ENCODE results near the gene ECHDC3.

The ECHDC3 gene, protein sequence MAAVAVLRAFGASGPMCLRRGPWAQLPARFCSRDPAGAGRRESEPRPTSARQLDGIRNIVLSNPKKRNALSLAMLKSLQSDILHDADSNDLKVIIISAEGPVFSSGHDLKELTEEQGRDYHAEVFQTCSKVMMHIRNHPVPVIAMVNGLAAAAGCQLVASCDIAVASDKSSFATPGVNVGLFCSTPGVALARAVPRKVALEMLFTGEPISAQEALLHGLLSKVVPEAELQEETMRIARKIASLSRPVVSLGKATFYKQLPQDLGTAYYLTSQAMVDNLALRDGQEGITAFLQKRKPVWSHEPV

DNA sequence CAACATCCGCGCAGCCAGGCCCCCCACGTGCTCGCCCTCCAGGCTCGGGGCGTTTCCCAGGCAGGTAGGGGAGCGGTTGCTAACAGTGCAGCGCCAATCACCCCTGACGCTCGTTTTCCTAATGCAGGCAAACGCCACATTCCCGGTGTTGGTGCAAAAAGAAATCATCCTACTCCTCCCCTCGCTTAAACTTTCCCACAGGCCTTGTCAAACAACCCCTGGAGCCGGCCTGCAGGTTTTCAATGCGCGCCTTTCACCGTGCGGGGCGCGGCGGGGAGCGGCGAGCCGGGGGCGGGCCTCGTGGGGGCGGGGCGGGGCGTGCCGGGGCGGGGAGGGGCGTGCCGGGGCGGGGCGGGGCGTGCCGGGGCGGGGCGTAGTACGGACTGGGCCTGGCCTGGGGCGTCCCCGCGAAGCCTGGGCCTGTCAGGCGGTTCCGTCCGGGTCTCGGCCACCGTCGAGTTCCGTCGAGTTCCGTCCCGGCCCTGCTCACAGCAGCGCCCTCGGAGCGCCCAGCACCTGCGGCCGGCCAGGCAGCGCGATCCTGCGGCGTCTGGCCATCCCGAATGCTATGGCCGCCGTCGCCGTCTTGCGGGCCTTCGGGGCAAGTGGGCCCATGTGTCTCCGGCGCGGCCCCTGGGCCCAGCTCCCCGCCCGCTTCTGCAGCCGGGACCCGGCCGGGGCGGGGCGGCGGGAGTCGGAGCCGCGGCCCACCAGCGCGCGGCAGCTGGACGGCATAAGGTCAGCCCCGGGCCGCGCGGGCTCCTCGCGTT is at the start of gene ECHDC3:
Gene ECHDC3, plus strand, starts transcription at position 374 of the 770 bp plus-strand sequence. Its CDS starts 195 bp downstream, at position 569.
- TF ChIP-seq, protein P1, sequence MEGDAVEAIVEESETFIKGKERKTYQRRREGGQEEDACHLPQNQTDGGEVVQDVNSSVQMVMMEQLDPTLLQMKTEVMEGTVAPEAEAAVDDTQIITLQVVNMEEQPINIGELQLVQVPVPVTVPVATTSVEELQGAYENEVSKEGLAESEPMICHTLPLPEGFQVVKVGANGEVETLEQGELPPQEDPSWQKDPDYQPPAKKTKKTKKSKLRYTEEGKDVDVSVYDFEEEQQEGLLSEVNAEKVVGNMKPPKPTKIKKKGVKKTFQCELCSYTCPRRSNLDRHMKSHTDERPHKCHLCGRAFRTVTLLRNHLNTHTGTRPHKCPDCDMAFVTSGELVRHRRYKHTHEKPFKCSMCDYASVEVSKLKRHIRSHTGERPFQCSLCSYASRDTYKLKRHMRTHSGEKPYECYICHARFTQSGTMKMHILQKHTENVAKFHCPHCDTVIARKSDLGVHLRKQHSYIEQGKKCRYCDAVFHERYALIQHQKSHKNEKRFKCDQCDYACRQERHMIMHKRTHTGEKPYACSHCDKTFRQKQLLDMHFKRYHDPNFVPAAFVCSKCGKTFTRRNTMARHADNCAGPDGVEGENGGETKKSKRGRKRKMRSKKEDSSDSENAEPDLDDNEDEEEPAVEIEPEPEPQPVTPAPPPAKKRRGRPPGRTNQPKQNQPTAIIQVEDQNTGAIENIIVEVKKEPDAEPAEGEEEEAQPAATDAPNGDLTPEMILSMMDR (conservative IDR thresholded peaks at IDR 0.05; ENCODE audit: low read depth, low read length) = no peak
- Histone ChIP-seq H3K27ac (no peak within 1 kb of the TSS), H2AFZ (ENCODE audit: low read depth) (no peak within 1 kb of the TSS), H3K27me3 (ENCODE audit: insufficient read depth, low read depth) (no peaks in the 10 kb centered on the region), H3K4me1 (ENCODE audit: low read depth, poor library complexity, severe bottlenecking) (no peaks in the 10 kb centered on the region), H3K4me2 (no peak within 1 kb of the TSS), H3K79me2 (ENCODE audit: insufficient read depth, low read depth) (no peaks in the 10 kb centered on the region), H3K4me3 (IDR thresholded peaks at IDR 0.05; ENCODE audit: insufficient read depth, low read depth, low read length) (no peak within 1 kb of the TSS), H4K20me1 (ENCODE audit: insufficient read depth) (no peaks in the 10 kb centered on the region), H3K9ac (no peak within 1 kb of the TSS), H3K36me3 (ENCODE audit: insufficient read depth) (no peaks in the 10 kb centered on the region)

DNA sequence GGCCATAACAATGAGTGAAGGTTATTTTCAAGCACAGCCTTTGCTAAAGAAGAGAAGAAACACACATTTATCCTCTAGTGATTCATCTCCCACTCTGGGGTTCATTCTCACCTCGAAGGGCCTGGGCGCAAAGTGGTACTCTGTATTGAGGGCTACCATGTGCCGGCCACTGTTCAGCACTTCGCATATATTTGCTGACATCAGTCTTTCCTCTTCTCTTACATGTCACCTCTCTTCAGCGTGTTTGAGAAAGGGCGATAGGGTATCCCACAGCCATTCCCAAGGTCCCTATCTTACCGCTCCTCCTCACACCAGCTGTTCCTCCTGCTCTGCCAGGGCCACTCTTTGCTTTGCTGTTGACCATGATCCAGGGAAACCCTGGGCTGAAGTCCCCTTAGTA is 48.8 kb upstream of the ECHDC3 start:
- H2AFZ ChIP-seq (ENCODE audit: low read depth) = no peak overlapping the region
- H3K79me2 ChIP-seq (ENCODE audit: insufficient read depth, low read depth) = no peaks in the 10 kb centered on the region
- H3K4me2 ChIP-seq = no peak overlapping the region
- H3K27ac ChIP-seq = no peak overlapping the region
- no peak overlapping the region for H3K9ac ChIP-seq
- TF ChIP-seq, protein P1 (conservative IDR thresholded peaks at IDR 0.05; ENCODE audit: low read depth, low read length) = no peak
- H3K27me3 ChIP-seq (ENCODE audit: insufficient read depth, low read depth) = peaks cover 29% of the 10 kb centered on the region; the same call in 1 of the 2 replicates
- no peaks in the 10 kb centered on the region for H3K4me1 ChIP-seq (ENCODE audit: low read depth, poor library complexity, severe bottlenecking)
- H3K4me3 ChIP-seq (IDR thresholded peaks at IDR 0.05; ENCODE audit: insufficient read depth, low read depth, low read length) = no peak overlapping the region
- no peaks in the 10 kb centered on the region for H3K36me3 ChIP-seq (ENCODE audit: insufficient read depth)
- no peaks in the 10 kb centered on the region for H4K20me1 ChIP-seq (ENCODE audit: insufficient read depth)

DNA sequence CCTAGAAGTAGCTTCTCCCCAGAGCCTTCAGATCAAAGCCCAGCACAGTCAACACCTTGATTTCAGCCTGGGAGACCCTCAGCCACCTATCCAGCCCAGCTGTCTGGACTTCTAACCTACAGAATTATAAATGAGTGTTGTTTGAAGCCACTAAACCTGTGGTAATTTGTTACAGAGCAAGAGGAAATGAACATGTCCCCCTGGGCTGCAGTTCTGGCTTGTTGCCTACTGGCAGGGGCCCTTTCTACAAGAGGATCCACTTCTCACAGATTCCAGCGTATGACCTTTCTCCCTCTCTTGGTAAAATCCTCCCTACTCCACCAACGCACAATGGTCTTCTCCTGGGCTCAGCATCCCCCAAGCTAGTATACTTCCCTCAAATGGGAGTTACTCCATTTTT is 46.4 kb upstream of the ECHDC3 start:
- Histone ChIP-seq H3K79me2 (ENCODE audit: insufficient read depth, low read depth) (no peaks in the 10 kb centered on the region), H4K20me1 (ENCODE audit: insufficient read depth) (no peaks in the 10 kb centered on the region), H3K4me2 (no peak overlapping the region), H3K9ac (no peak overlapping the region), H3K4me3 (IDR thresholded peaks at IDR 0.05; ENCODE audit: insufficient read depth, low read depth, low read length) (no peak overlapping the region), H3K4me1 (ENCODE audit: low read depth, poor library complexity, severe bottlenecking) (no peaks in the 10 kb centered on the region), H3K36me3 (ENCODE audit: insufficient read depth) (no peaks in the 10 kb centered on the region), H3K27me3 (ENCODE audit: insufficient read depth, low read depth) (peaks cover 29% of the 10 kb centered on the region; the same call in 1 of the 2 replicates), H3K27ac (no peak overlapping the region), H2AFZ (ENCODE audit: low read depth) (no peak overlapping the region)
- TF ChIP-seq, protein P1 (conservative IDR thresholded peaks at IDR 0.05; ENCODE audit: low read depth, low read length) = no peak

DNA sequence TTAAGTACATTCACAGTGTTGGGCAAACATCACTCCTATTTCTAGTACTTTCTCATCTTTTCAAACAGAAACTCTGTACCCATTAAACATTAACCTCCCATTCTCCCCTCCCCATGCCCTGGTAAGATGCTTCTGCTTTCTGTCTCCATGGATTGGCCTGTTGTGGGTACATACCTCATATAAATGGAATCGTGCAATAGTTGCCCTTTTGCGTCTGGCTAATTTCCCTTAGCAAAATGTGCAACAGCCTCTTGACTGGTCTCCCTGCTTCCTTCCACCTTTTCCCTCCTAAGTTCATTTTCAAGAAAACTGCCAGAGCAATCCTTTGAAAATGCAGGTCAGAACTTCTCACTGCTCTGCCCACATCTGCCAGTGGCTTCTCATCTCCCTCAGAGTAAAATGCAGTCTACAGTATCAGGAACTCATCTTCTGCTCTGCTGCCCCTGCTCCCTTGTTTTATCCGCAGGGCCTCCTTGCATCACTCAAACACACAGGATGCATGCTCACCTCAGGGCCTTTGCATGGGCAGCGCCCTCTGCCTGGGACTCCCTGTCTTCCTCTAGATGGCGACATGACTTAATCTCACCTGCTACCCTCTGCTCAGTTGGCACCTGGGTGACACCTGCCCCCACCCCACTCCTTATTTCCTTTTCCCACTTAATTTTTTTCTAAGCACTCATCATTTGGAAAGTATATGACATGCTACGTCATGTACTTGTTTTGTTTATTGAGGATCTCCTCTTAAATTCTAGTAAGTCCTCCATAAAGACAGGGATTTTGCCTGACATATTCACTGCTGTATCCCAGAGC is 44.3 kb upstream of the ECHDC3 start:
- H3K4me1 ChIP-seq (ENCODE audit: low read depth, poor library complexity, severe bottlenecking) = no peaks in the 10 kb centered on the region
- H4K20me1 ChIP-seq (ENCODE audit: insufficient read depth) = no peaks in the 10 kb centered on the region
- no peak overlapping the region for H2AFZ ChIP-seq (ENCODE audit: low read depth)
- TF ChIP-seq, protein P1 (conservative IDR thresholded peaks at IDR 0.05; ENCODE audit: low read depth, low read length) = peak; percentile 20; the same call in 1 of the 2 replicates
- H3K36me3 ChIP-seq (ENCODE audit: insufficient read depth) = no peaks in the 10 kb centered on the region
- no peak overlapping the region for H3K9ac ChIP-seq
- H3K4me3 ChIP-seq (IDR thresholded peaks at IDR 0.05; ENCODE audit: insufficient read depth, low read depth, low read length) = no peak overlapping the region
- peaks cover 26% of the 10 kb centered on the region; the same call in 1 of the 2 replicates for H3K27me3 ChIP-seq (ENCODE audit: insufficient read depth, low read depth)
- no peak overlapping the region for H3K27ac ChIP-seq
- no peaks in the 10 kb centered on the region for H3K79me2 ChIP-seq (ENCODE audit: insufficient read depth, low read depth)
- H3K4me2 ChIP-seq = no peak overlapping the region
